ENCODE measurements around the gene MCC.

The MCC gene

DNA sequence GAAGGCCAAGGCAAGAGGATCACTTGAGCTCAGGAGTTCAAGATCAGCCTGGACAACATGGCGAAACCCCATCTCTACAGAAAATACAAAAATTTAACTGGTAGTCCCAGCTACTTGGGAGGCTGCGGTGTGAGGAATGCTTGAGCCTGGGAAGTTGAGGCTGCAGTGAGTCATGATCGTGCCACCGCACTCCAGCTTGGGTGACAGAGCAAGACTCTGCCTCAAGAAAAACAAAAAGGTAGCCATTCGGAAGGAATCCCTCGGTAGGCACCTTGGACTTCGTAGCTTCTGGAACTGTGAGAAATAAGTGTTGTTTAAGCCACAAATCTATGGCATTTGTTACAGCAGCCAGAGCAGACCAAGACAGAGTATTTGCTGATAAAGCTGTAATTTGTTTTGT, 337.4 kb downstream of the MCC start:
- H3K14ac ChIP-seq (ENCODE audit: low read length in 2 of 2) = no peak overlapping the region
- peaks cover 13% of the 10 kb centered on the region for H3K79me1 ChIP-seq (replicated peaks; ENCODE audit: low read length, poor library complexity, severe bottlenecking)
- H2BK120ac ChIP-seq (ENCODE audit: low read depth, low read length) = no peak overlapping the region
- no peak overlapping the region for H3K4me2 ChIP-seq (ENCODE audit: low read length, poor library complexity, severe bottlenecking)
- no peak overlapping the region for H2BK5ac ChIP-seq (ENCODE audit: low read depth, low read length, poor library complexity, severe bottlenecking)
- no peak overlapping the region for H2AK5ac ChIP-seq (ENCODE audit: low read length, severe bottlenecking)
- H3K4ac ChIP-seq (ENCODE audit: low read depth in 1 of 2, low read length in 2 of 2) = no peak overlapping the region
- H3K18ac ChIP-seq (ENCODE audit: low read depth in 1 of 2, low read length in 2 of 2) = no peak overlapping the region
- no peak overlapping the region for H4K91ac ChIP-seq (ENCODE audit: low read length)
- H3K36me3 ChIP-seq (ENCODE audit: control insufficient read depth in 1 of 2, insufficient read depth in 2 of 2, low read depth in 1 of 2, low read length in 2 of 2) = no peaks in the 10 kb centered on the region
- H3K27me3 ChIP-seq (ENCODE audit: control insufficient read depth in 1 of 2, insufficient read depth in 1 of 2, low read length in 2 of 2) = no peaks in the 10 kb centered on the region
- no peak overlapping the region for H3K4me3 ChIP-seq (ENCODE audit: insufficient read depth in 1 of 2, low read depth in 1 of 2, low read length in 2 of 2)
- H2AFZ ChIP-seq (ENCODE audit: low read depth, low read length) = no peak overlapping the region
- no peak for DNase-seq
- 93% methylated on average over 7 of the region's 7 CpGs for WGBS
- no peak overlapping the region for H3K9ac ChIP-seq (ENCODE audit: low read length)
- H3K4me1 ChIP-seq (ENCODE audit: control insufficient read depth, insufficient read depth, low read depth, low read length) = peaks cover 2% of the 10 kb centered on the region
- H4K8ac ChIP-seq (ENCODE audit: low read length) = no peak overlapping the region
- no peak overlapping the region for H2BK15ac ChIP-seq (ENCODE audit: low read depth, poor library complexity, severe bottlenecking)
- H3K27ac ChIP-seq (ENCODE audit: low read length, poor library complexity, severe bottlenecking) = no peak overlapping the region
- no peaks in the 10 kb centered on the region for H3K9me3 ChIP-seq (ENCODE audit: control insufficient read depth, low read length)
- no peak overlapping the region for H2BK12ac ChIP-seq (ENCODE audit: low read length in 2 of 2)
- no peak overlapping the region for H3K23ac ChIP-seq (ENCODE audit: low read length in 2 of 2)

GRCh38 chr5:113150221-113150620, 338.0 kb downstream of the MCC start:
- Histone ChIP-seq H2BK5ac (ENCODE audit: low read depth, low read length, poor library complexity, severe bottlenecking) (no peak overlapping the region), H3K23ac (ENCODE audit: low read length in 2 of 2) (no peak overlapping the region), H3K27ac (ENCODE audit: low read length, poor library complexity, severe bottlenecking) (no peak overlapping the region), H3K4me2 (ENCODE audit: low read length, poor library complexity, severe bottlenecking) (no peak overlapping the region), H2BK120ac (ENCODE audit: low read depth, low read length) (no peak overlapping the region), H2AK5ac (ENCODE audit: low read length, severe bottlenecking) (no peak overlapping the region), H2BK12ac (ENCODE audit: low read length in 2 of 2) (no peak overlapping the region), H2AFZ (ENCODE audit: low read depth, low read length) (no peak overlapping the region), H3K36me3 (ENCODE audit: control insufficient read depth in 1 of 2, insufficient read depth in 2 of 2, low read depth in 1 of 2, low read length in 2 of 2) (no peaks in the 10 kb centered on the region), H3K14ac (ENCODE audit: low read length in 2 of 2) (no peak overlapping the region), H3K79me1 (replicated peaks; ENCODE audit: low read length, poor library complexity, severe bottlenecking) (peaks cover 13% of the 10 kb centered on the region), H3K27me3 (ENCODE audit: control insufficient read depth in 1 of 2, insufficient read depth in 1 of 2, low read length in 2 of 2) (no peaks in the 10 kb centered on the region), H4K8ac (ENCODE audit: low read length) (no peak overlapping the region), H3K4ac (ENCODE audit: low read depth in 1 of 2, low read length in 2 of 2) (no peak overlapping the region), H3K9me3 (ENCODE audit: control insufficient read depth, low read length) (no peaks in the 10 kb centered on the region), H3K9ac (ENCODE audit: low read length) (no peak overlapping the region), H3K4me3 (ENCODE audit: insufficient read depth in 1 of 2, low read depth in 1 of 2, low read length in 2 of 2) (no peak overlapping the region), H2BK15ac (ENCODE audit: low read depth, poor library complexity, severe bottlenecking) (no peak overlapping the region), H3K18ac (ENCODE audit: low read depth in 1 of 2, low read length in 2 of 2) (no peak overlapping the region), H3K4me1 (ENCODE audit: control insufficient read depth, insufficient read depth, low read depth, low read length) (peaks cover 2% of the 10 kb centered on the region), H4K91ac (ENCODE audit: low read length) (no peak overlapping the region)
- 84% methylated on average over 1 of the region's 2 CpGs for WGBS
- DNase-seq = no peak

DNA sequence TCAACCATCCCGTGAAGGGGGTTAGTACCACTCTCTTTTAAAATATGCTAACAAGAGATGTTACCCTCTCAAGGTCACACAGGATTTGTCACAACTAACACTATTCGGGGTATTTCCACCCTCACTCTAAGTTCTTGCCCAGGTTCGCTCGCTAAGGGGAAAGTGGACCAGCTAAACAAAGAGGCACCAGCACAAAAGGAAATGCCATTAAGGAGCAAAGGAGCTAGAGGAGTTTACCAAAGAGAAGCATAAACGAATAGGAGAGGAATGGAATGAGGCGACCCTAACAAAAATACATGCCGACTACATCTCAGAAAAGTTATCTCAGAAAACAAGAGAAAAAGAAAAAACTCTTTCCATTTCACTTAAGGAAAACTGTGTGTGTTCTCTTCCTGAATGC, 340.7 kb downstream of the MCC start:
- no peak for DNase-seq
- Histone ChIP-seq H3K4me2 (ENCODE audit: low read length, poor library complexity, severe bottlenecking) (no peak overlapping the region), H3K27me3 (ENCODE audit: control insufficient read depth in 1 of 2, insufficient read depth in 1 of 2, low read length in 2 of 2) (no peaks in the 10 kb centered on the region), H3K14ac (ENCODE audit: low read length in 2 of 2) (no peak overlapping the region), H4K8ac (ENCODE audit: low read length) (no peak overlapping the region), H3K23ac (ENCODE audit: low read length in 2 of 2) (no peak overlapping the region), H3K9me3 (ENCODE audit: control insufficient read depth, low read length) (no peaks in the 10 kb centered on the region), H3K36me3 (ENCODE audit: control insufficient read depth in 1 of 2, insufficient read depth in 2 of 2, low read depth in 1 of 2, low read length in 2 of 2) (peaks cover 0 to 3% of the 10 kb centered on the region in 2 experiments), H3K27ac (ENCODE audit: low read length, poor library complexity, severe bottlenecking) (no peak overlapping the region), H2AFZ (ENCODE audit: low read depth, low read length) (no peak overlapping the region), H2BK12ac (ENCODE audit: low read length in 2 of 2) (no peak overlapping the region), H4K91ac (ENCODE audit: low read length) (no peak overlapping the region), H3K4me1 (ENCODE audit: control insufficient read depth, insufficient read depth, low read depth, low read length) (peaks cover 2% of the 10 kb centered on the region), H3K18ac (ENCODE audit: low read depth in 1 of 2, low read length in 2 of 2) (no peak overlapping the region), H2AK5ac (ENCODE audit: low read length, severe bottlenecking) (no peak overlapping the region), H3K4ac (ENCODE audit: low read depth in 1 of 2, low read length in 2 of 2) (no peak overlapping the region), H2BK120ac (ENCODE audit: low read depth, low read length) (no peak overlapping the region), H2BK15ac (ENCODE audit: low read depth, poor library complexity, severe bottlenecking) (no peak overlapping the region), H3K9ac (ENCODE audit: low read length) (peak overlapping the region; percentile 49), H2BK5ac (ENCODE audit: low read depth, low read length, poor library complexity, severe bottlenecking) (no peak overlapping the region), H3K79me1 (replicated peaks; ENCODE audit: low read length, poor library complexity, severe bottlenecking) (peaks cover 15% of the 10 kb centered on the region), H3K4me3 (ENCODE audit: insufficient read depth in 1 of 2, low read depth in 1 of 2, low read length in 2 of 2) (no peak overlapping the region)
- 67% methylated on average over 5 of the region's 7 CpGs for WGBS

DNA sequence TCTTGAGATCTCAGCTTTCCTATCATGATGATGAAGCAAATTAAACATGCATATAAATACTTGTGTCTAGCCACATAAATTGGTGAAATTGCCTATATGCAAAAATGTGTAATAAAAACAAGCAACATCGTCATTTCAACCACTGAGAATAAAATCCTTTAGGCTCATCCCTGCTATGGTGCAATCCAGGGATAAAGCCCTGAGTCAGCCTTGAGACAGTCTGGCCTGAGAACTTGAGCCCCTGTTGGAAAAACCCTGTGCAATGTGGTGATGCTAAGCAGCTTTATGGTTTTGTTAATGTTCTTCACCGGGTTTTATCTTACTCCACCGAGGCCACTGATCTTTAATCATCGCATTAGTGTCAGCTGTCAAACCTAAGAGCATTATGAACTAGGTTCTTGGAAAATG, 341.1 kb downstream of the MCC start:
- peak; percentile 95 for DNase-seq

More for the DNA sequence above, 341.1 kb downstream of the MCC start:
- H3K4me1 ChIP-seq (ENCODE audit: control insufficient read depth, insufficient read depth, low read depth, low read length) = peaks cover 2% of the 10 kb centered on the region
- peaks cover 0 to 3% of the 10 kb centered on the region in 2 experiments for H3K36me3 ChIP-seq (ENCODE audit: control insufficient read depth in 1 of 2, insufficient read depth in 2 of 2, low read depth in 1 of 2, low read length in 2 of 2)
- H4K91ac ChIP-seq (ENCODE audit: low read length) = no peak overlapping the region
- no peak overlapping the region for H2BK5ac ChIP-seq (ENCODE audit: low read depth, low read length, poor library complexity, severe bottlenecking)
- H2BK120ac ChIP-seq (ENCODE audit: low read depth, low read length) = no peak overlapping the region
- H3K18ac ChIP-seq (ENCODE audit: low read depth in 1 of 2, low read length in 2 of 2) = no peak overlapping the region
- H2AK5ac ChIP-seq (ENCODE audit: low read length, severe bottlenecking) = no peak overlapping the region
- H3K23ac ChIP-seq (ENCODE audit: low read length in 2 of 2) = no peak overlapping the region
- H2BK15ac ChIP-seq (ENCODE audit: low read depth, poor library complexity, severe bottlenecking) = no peak overlapping the region
- H4K8ac ChIP-seq (ENCODE audit: low read length) = no peak overlapping the region
- H3K27me3 ChIP-seq (ENCODE audit: control insufficient read depth in 1 of 2, insufficient read depth in 1 of 2, low read length in 2 of 2) = no peaks in the 10 kb centered on the region
- 49% methylated on average over 4 of the region's 4 CpGs for WGBS
- no peak overlapping the region for H3K4ac ChIP-seq (ENCODE audit: low read depth in 1 of 2, low read length in 2 of 2)
- peaks cover 13% of the 10 kb centered on the region for H3K79me1 ChIP-seq (replicated peaks; ENCODE audit: low read length, poor library complexity, severe bottlenecking)
- no peak overlapping the region for H2AFZ ChIP-seq (ENCODE audit: low read depth, low read length)
- H3K9ac ChIP-seq (ENCODE audit: low read length) = peak overlapping the region; percentile 49
- no peak overlapping the region for H3K4me3 ChIP-seq (ENCODE audit: insufficient read depth in 1 of 2, low read depth in 1 of 2, low read length in 2 of 2)
- H3K27ac ChIP-seq (ENCODE audit: low read length, poor library complexity, severe bottlenecking) = no peak overlapping the region
- no peak overlapping the region for H2BK12ac ChIP-seq (ENCODE audit: low read length in 2 of 2)
- H3K14ac ChIP-seq (ENCODE audit: low read length in 2 of 2) = no peak overlapping the region
- H3K9me3 ChIP-seq (ENCODE audit: control insufficient read depth, low read length) = no peaks in the 10 kb centered on the region
- H3K4me2 ChIP-seq (ENCODE audit: low read length, poor library complexity, severe bottlenecking) = no peak overlapping the region
